ENCODE data around the gene GSTO2. TPM values are rescaled to one million over a fixed set of nuclear protein-coding genes. Genes with fewer than 3 reads are reported as not detected.
A peak's percentile ranks its signal among the peaks of the same experiment; 100 is the strongest.

The GSTO2 gene
- total and polyA plus RNA-seq, 2 of the 13 experiments (the other 11 are each of a cell fraction or from before 2014, with no cell fraction given), result 2.1 to 7.9 TPM

DNA sequence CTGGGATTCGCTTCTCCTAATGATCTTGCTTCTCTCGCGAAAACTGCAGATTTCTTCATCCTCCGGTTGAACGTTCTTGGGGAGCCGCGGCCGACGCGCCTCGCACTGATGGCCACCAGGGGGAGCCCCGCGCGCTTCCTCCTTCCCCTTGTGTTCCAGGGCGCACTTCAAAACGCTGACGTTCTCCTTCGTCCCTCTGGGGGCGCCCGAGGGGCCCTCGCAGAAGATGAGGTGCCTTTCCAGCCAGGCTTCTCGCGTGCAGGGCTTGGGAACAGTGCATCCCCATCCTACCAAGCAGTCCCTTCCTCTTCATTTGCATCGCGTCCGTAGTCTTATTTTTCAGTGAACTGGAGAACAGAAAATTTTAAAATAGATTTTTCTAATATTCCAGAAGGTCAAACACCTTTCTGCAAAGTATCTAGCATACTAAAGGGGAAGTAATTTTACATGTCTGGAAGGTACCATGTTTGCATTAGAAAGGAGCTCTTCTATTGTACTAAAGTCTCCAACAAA, 22.5 kb downstream of the GSTO2 start (continued):
- TF ChIP-seq, protein P1, sequence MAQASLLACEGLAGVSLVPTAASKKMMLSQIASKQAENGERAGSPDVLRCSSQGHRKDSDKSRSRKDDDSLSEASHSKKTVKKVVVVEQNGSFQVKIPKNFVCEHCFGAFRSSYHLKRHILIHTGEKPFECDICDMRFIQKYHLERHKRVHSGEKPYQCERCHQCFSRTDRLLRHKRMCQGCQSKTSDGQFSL (CRISPR knock-in tag; IDR thresholded peaks at IDR 0.05), result no peak
- peak; percentile 66; the same call in 1 of the 2 replicates for TF ChIP-seq ZNF605 (CRISPR knock-in tag; IDR thresholded peaks at IDR 0.05)
- no peak for TF ChIP-seq EZH2 (conservative IDR thresholded peaks at IDR 0.05; ENCODE audit: low read depth, low read length)
- TF ChIP-seq, protein P2, sequence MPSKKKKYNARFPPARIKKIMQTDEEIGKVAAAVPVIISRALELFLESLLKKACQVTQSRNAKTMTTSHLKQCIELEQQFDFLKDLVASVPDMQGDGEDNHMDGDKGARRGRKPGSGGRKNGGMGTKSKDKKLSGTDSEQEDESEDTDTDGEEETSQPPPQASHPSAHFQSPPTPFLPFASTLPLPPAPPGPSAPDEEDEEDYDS (CRISPR knock-in tag; IDR thresholded peaks at IDR 0.05), result peak; percentile 52; the same call in 1 of the 2 replicates
- TF ChIP-seq, protein P3, sequence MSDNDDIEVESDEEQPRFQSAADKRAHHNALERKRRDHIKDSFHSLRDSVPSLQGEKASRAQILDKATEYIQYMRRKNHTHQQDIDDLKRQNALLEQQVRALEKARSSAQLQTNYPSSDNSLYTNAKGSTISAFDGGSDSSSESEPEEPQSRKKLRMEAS (IDR thresholded peaks at IDR 0.05), result peak; percentile 36; the same call in 1 of the 2 replicates
- no peak for TF ChIP-seq ZNF468 (CRISPR knock-in tag; IDR thresholded peaks at IDR 0.05)
- TF ChIP-seq STAT5B (CRISPR knock-in tag; IDR thresholded peaks at IDR 0.05), result 0 out of 2 replicates have a peak, but pooled peaks have one; percentile 32
- TF ChIP-seq ZNF563 (CRISPR knock-in tag; IDR thresholded peaks at IDR 0.05), result no peak
- TF ChIP-seq ZNF441 (CRISPR knock-in tag; IDR thresholded peaks at IDR 0.05; ENCODE audit: borderline replicate concordance), result peak; percentile 37; the same call in 1 of the 2 replicates
- no peak for TF ChIP-seq HNRNPUL1 (IDR thresholded peaks at IDR 0.05; ENCODE audit: low read depth, low read length)
- no peak for TF ChIP-seq KLF15 (CRISPR knock-in tag; IDR thresholded peaks at IDR 0.05; ENCODE audit: borderline replicate concordance)
- TF ChIP-seq DR1 (CRISPR knock-in tag; IDR thresholded peaks at IDR 0.05), result no peak
- no peak for TF ChIP-seq ZNF383 (CRISPR knock-in tag; IDR thresholded peaks at IDR 0.05; ENCODE audit: borderline replicate concordance)
- no peak for TF ChIP-seq ZNF672 (CRISPR knock-in tag; IDR thresholded peaks at IDR 0.05)
- peak; percentile 23; the same call in 1 of the 2 replicates for TF ChIP-seq ARNT2 (CRISPR knock-in tag; IDR thresholded peaks at IDR 0.05; ENCODE audit: low read depth)
- no peak; the same call in 1 of the 2 replicates for TF ChIP-seq MYNN (CRISPR knock-in tag; IDR thresholded peaks at IDR 0.05; ENCODE audit: low read depth)
- no peak for TF ChIP-seq HIVEP1 (CRISPR knock-in tag; IDR thresholded peaks at IDR 0.05)
- no peak for TF ChIP-seq ZNF484 (CRISPR knock-in tag; IDR thresholded peaks at IDR 0.05; ENCODE audit: borderline replicate concordance, low read depth)
- no peak for TF ChIP-seq EHMT2 (IDR thresholded peaks at IDR 0.05; ENCODE audit: borderline replicate concordance, low read depth, low read length)
- TF ChIP-seq, protein P4, sequence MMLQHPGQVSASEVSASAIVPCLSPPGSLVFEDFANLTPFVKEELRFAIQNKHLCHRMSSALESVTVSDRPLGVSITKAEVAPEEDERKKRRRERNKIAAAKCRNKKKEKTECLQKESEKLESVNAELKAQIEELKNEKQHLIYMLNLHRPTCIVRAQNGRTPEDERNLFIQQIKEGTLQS (CRISPR knock-in tag; IDR thresholded peaks at IDR 0.05), result no peak
- no peak for TF ChIP-seq POLR2G (IDR thresholded peaks at IDR 0.05; ENCODE audit: low read depth, low read length)
- TF ChIP-seq, protein P5, sequence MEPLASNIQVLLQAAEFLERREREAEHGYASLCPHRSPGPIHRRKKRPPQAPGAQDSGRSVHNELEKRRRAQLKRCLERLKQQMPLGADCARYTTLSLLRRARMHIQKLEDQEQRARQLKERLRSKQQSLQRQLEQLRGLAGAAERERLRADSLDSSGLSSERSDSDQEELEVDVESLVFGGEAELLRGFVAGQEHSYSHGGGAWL (CRISPR knock-in tag; IDR thresholded peaks at IDR 0.05), result no peak
- TF ChIP-seq, protein P6, sequence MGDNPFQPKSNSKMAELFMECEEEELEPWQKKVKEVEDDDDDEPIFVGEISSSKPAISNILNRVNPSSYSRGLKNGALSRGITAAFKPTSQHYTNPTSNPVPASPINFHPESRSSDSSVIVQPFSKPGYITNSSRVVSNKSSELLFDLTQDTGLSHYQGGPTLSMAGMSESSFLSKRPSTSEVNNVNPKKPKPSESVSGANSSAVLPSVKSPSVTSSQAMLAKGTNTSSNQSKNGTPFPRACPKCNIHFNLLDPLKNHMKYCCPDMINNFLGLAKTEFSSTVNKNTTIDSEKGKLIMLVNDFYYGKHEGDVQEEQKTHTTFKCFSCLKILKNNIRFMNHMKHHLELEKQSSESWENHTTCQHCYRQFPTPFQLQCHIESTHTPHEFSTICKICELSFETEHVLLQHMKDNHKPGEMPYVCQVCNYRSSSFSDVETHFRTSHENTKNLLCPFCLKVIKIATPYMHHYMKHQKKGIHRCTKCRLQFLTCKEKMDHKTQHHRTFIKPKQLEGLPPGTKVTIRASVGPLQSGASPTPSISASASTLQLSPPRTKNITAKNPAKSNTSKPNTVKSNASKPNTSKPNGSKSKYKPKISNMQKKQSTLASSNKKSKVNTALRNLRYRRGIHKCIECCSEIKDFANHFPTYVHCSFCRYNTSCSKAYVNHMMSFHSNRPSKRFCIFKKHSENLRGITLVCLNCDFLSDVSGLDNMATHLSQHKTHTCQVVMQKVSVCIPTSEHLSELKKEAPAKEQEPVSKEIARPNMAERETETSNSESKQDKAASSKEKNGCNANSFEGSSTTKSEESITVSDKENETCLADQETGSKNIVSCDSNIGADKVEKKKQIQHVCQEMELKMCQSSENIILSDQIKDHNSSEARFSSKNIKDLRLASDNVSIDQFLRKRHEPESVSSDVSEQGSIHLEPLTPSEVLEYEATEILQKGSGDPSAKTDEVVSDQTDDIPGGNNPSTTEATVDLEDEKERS (CRISPR knock-in tag; IDR thresholded peaks at IDR 0.05), result no peak
- no peak for TF ChIP-seq FOXJ3 (CRISPR knock-in tag; IDR thresholded peaks at IDR 0.05; ENCODE audit: borderline replicate concordance)
- no peak for TF ChIP-seq ZNF138 (CRISPR knock-in tag; IDR thresholded peaks at IDR 0.05; ENCODE audit: low read depth)
- no peak for TF ChIP-seq SOX13 (IDR thresholded peaks at IDR 0.05)
- TF ChIP-seq SOX13 (CRISPR knock-in tag; conservative IDR thresholded peaks at IDR 0.05 in 1 of 2, IDR thresholded peaks at IDR 0.05 in 1 of 2), result peak in 1 of 2 experiments; percentile 44; a peak in 1 of 4 replicates

All from HepG2 (cell line).